GM13977 (cell line): ENCODE measurements around the gene MEAK7.

ENCODE experiments used
- DNase-seq: peaks from one replicate; pipeline ENCODE4 v3.0.0; 2012; ENCODE audit warnings: low spot score
- CTCF ChIP-seq: IDR thresholded peaks from 2 replicates; pipeline ENCODE4 v1.5.1; 2012; ENCODE audit warnings: mild to moderate bottlenecking, control low read depth; ENCODE audit not compliant: insufficient read depth; ENCODE audit errors: extremely low read depth, missing control alignments
- in situ Hi-C: fragments of 300-500 bp; cut with MboI; formaldehyde crosslinking; loops from one replicate; pipeline ENCODE4 v1.12.0; 2022; ENCODE audit warnings: low sequenced_read_pairs, low pct_unique_long_range_greater_than_20kb, mixed read lengths, inconsistent platforms; ENCODE audit not compliant: unreplicated experiment

Gene MEAK7

GRCh38 chr16:84471966-84472365 is 32.5 kb downstream of the MEAK7 start:
- DNase-seq, result no peak
- in situ Hi-C loops, result no loop called here
- no peak for TF ChIP-seq CTCF

- DNase-seq, result no peak
- in situ Hi-C loops, result no loop called here
- TF ChIP-seq CTCF, result no peak
Measured at GRCh38 chr16:84471316-84471715, 33.1 kb downstream of the MEAK7 start.

GRCh38 chr16:84467709-84468108 is 36.8 kb downstream of the MEAK7 start:
- in situ Hi-C loops, result no loop called here
- no peak for TF ChIP-seq CTCF
- no peak for DNase-seq

- no peak for TF ChIP-seq CTCF
- no peak for DNase-seq
- in situ Hi-C loops, result no loop called here
Measured at GRCh38 chr16:84467256-84467655, 37.2 kb downstream of the MEAK7 start.

- in situ Hi-C loops, result no loop called here
- no peak for TF ChIP-seq CTCF
Measured at GRCh38 chr16:84466692-84467091, 37.8 kb downstream of the MEAK7 start.

GRCh38 chr16:84465154-84465553 is 39.3 kb downstream of the MEAK7 start:
- in situ Hi-C loops, result no loop called here
- DNase-seq, result no peak
- TF ChIP-seq CTCF, result no peak

More at GRCh38 chr16:84466692-84467091, 37.8 kb downstream of the MEAK7 start:
- no peak for DNase-seq

- in situ Hi-C loops, result no loop called here
- TF ChIP-seq CTCF, result no peak
- DNase-seq, result no peak
Measured at GRCh38 chr16:84464116-84464515, 40.3 kb downstream of the MEAK7 start.
